Hematopoietic multipotent progenitor cell treated with erythropoietin and hydrocortisone succinate and interleukin-3 and kit ligand, for 15 days (in vitro differentiated cells): ENCODE measurements around the gene ITK.

Source experiments
- DNase-seq: peaks from one replicate; pipeline ENCODE4 v3.0.0-alpha.2; 2015; ENCODE audit warnings: low spot score

Gene ITK

GRCh38 chr5:157180374-157181264, at the start of gene ITK:
TSS of gene ITK (plus strand) at chr5:157180840. CDS start at chr5:157180978, 138 bp downstream.
- no peak for DNase-seq

GRCh38 chr5:157130925-157131324, 49.7 kb upstream of the ITK start:
- DNase-seq = peak; percentile 51

GRCh38 chr5:157132281-157132612, 48.4 kb upstream of the ITK start:
- DNase-seq = no peak

DNA sequence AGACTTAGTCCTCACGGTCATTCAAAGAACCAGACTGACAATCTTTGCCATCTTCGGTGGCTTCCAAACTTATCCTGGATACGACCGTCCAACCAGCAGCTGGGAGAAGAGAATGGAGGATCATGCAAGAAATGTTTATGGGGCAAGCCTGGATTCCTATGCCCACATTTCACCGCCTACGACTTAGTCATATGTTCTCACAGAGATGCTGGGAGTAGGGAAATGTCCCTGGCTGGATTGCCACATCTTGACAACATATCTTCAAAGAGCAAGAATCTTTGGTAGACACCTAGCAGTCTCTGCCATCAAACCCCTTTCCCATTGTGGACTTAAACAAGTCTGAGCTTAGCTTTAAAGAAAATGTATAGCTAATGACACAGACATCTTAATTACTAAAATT, 42.9 kb upstream of the ITK start:
- DNase-seq = no peak

GRCh38 chr5:157142317-157143126, 38.1 kb upstream of the ITK start, which contains the start of gene MED7:
TSS of gene MED7 (minus strand) at chr5:157142865. CDS start at chr5:157139431, 3,434 bp downstream.
- peak; percentile 99 for DNase-seq

- DNase-seq = peak; percentile 53
Observed at GRCh38 chr5:157143127-157143971, 37.3 kb upstream of the ITK start.

- DNase-seq = peak; percentile 81
Observed at GRCh38 chr5:157148734-157149615, 31.7 kb upstream of the ITK start.

DNA sequence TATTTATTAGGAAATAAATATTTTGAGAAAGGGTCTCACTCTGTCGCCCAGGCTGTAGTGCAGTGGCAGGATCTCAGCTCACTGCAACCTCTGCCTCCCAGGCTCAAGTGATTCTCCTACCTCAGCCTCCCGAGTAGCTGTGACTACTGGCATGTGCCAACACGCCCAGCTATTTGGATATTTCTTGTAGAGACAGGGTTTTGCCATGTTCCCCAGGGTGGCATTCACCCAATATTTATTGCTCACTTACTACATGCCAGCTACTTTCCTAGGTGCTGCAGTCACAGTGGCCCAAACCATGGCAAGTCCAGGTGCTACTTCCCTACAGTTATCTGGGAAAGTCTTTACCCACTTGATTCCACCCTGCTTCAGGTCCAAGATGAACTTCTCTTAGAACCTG, 29.6 kb upstream of the ITK start:
- DNase-seq = no peak

- DNase-seq = no peak
Observed at GRCh38 chr5:157155297-157155696, 25.3 kb upstream of the ITK start.

DNA sequence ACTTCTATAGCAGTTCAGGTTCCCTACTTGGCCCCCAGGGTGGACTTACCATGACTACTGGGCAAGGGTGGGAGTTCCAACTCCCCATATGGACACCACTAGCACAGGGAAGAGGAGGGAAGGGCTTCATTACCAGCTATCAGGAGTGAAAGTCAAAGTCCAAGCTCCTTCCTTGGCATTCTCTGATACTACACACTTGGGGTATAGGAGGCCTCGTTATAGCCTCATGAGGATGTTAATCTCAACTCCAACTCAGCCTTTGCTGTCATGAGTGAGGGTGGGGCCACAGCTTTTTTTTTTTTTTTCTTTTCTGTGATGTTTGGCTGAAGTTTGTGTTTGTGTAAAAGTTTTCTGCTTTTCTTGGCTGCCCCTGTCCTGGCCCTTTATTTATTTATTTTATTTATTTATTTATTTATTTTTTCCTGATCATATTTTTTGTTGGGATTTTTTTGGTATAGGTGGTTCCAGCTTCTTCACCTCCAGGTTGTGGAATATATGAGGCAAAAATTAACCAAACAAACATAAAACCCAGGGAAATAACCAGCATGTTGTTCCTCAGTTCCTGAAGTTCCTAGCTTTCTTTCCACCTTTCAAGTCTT, 23.2 kb upstream of the ITK start:
- no peak for DNase-seq

GRCh38 chr5:157159209-157159751, 21.4 kb upstream of the ITK start:
- no peak for DNase-seq

- no peak for DNase-seq
Observed at GRCh38 chr5:157160001-157160400, 20.6 kb upstream of the ITK start.

DNA sequence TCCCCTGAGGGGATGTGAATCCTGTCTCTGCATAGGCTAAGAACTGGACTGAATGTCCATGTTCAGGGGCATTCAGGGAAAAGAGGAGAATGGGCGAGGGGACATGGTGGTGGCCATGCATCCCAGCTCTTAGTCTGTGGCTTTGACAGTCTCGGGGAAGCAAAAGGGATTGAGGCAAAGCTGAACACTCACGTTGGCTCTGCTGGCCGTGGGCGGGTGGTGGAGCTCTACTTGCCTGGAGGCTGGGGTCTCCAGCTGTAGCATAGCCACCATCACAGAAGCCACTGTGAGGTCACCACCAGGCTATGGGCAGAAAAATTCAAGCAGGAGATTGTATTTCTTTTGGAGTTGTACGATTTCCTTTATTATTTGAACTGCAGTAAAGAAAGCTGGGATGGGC, 18.6 kb upstream of the ITK start:
- DNase-seq = no peak

DNA sequence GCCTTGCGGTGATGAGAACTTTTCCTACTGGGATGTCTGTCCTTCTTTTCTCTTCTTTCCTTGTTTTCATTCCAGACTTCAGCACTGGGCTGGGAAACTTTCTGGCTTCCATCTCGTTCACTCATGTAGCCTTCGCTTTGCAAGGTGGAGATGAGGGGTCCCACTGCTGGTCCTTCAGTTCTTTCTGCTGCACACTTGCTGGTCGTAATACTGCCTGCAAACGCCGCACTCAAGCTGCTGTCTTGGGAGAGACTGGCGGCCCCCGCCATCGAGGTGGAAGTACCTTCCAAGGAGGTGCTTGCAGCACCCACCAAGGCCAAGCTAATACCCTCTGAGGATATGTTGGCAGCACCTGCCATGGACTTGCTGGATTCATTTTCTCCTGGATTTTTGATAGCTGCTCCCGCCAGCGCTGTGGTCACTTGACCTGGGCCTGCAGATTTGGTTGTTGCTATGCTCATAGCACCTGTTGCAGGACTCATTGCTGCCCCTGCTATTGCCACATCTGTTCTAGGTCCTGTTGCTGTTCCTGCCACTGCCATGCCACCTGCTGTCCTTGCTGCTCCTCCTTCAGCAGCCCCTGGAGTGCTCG, 17.6 kb upstream of the ITK start:
- no peak for DNase-seq

DNA sequence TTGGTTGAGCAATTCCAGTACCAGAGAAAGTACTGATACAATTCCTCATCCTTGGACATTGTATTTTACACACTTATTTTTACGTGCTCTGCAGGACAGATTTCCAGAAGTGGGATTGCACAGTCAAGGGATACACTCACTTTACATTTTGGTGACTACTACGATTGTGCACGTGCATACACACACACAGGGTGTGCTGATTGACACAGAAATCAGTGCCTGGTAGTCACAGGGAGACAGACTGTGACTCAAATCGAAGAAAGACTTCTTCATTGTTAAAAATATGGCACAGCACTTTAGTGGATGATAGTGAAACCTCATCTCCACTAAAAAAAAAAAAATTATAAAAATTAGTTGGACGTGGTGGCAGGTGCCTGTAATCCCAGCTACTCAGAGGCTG, 16.1 kb upstream of the ITK start:
- no peak for DNase-seq

DNA sequence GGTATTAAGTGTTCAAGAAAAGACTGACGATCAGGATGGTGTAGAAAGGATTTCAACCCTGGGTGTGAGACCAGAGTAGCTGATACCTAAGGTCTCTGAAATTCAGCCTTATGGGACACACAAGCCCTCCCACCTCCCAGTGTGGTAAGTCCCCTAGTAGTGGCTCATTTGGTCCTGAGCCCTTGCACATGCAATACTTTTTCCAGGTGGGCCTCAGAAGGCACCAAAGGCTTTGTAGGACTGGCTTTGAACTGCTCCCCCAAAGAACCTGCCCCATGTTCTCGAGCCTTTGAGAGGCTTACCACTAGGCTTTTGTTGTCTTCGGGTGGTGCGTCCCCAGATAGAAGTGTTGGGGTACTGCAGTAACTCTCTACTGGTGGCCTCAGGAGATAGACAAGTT, 15.4 kb upstream of the ITK start:
- DNase-seq = no peak

DNA sequence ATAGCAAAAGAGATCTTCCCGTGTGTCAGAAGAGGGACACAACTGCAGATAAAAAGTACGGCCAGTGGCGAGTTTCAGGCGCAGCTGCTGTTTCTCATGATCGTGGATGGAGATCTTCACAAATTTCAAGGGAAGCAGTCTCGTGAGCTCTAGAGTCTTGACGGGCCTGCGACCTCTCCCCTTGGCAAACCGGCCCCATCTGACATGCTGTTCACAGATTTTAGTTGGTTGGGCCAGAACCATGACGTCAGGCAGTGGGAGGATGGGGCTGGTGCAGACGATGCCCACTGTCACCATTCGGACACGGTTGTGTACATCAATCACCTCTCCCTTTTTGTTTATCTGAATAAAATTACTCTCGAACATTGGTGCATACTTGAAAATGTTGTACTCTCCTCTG, 15.0 kb upstream of the ITK start:
- DNase-seq = no peak

DNA sequence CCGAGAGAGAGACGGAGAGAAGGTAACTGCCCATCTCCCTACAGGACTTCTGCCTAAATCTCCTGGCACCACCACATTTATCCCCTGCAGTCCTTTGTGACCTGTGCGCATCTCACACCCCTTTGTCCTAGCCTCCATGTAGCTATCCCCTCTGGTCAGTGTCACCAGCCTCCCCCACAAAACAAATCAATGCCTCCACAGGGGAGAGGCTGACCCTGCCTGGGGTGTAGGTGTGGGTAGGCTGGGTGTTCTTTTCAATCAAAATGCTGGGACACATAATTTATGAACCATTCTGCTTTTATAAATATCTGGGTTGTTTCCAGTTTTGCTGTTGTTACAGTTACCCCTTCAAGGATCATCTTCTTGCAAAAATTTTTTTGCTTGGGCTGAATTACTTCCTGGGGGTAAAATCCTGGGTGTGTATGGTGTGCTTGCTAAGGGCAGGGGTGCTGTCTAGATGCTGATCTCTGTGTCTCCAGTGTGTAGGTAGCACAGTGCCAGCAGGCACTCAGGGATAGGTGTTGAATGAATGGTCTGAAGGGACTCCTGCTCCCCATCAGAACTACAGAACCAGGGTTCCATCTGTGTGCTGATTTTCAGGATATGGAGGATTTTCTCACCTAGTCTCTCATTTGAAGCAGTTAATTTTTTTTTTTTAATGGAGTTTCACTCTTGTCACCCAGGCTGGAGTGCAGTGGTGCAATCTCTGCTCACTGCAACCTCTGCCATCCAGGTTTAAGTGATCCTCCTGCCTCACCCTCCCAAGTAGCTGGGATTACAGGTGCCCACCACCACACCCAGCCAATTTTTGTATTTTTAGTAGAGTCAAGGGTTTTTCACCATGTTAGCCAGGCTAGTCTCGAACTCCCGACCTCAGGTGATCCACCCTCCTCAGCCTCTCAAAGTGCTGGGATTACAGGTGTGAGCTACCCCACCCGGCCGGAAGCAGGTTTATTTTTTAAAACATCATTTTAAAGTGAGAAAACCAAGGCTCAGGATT, 14.1 kb upstream of the ITK start, which contains the start of gene GARIN3:
GARIN3 (minus strand) TSS at position 51 of the 1,000 bp plus-strand sequence. CDS start 96 bp downstream, outside the sequence.
- no peak for DNase-seq

DNA sequence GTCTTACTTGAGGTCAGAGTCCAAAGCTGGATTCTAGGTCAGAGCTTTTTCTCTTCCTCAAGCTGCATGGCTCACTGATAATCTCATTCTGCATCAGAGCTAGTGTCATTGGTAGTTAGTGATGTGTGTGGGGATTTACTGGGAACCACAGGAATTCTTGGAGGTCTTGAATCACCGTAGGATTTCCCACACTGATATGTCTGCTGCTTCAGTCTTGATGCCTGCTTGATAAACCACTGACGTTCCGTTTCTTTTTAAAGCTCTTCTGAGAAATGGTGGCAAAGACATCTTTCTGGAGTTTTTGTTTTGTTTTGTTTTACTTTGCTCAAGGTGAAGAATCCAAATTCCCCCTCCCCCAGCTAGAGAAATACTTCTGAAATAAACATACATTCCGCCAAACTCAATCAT, 13.4 kb upstream of the ITK start:
- no peak for DNase-seq
